ENCODE data around the gene CRACDL.

- TF ChIP-seq TAF1 (IDR thresholded peaks at IDR 0.05; ENCODE audit: low read depth, low read length) (no peak), POLR2A (IDR thresholded peaks at IDR 0.05; ENCODE audit: low read depth, low read length) (no peak), POLR2AphosphoS5 (IDR thresholded peaks at IDR 0.05; ENCODE audit: low read depth, low read length) (no peak), SPI1 (IDR thresholded peaks at IDR 0.05; ENCODE audit: low read depth, low read length) (no peak), POU2F2 (IDR thresholded peaks at IDR 0.05; ENCODE audit: low read depth, low read length) (no peak), PAX5 (IDR thresholded peaks at IDR 0.05; ENCODE audit: insufficient read depth, low read length, severe bottlenecking) (no peak)
Observed at GRCh38 chr2:98842136-98842535, 93.9 kb downstream of the CRACDL start.
